ENCODE measurements around the gene LRRC59. TPM values are rescaled to one million over a fixed set of nuclear protein-coding genes. Genes with fewer than 3 reads are reported as not detected.
"Not testable (repeated sequence)": the region's sequence is repeated elsewhere in the genome, so short reads cannot be mapped to it uniquely, and the experiment has no call there.

The LRRC59 gene
- total RNA-seq, 1 experiment from 2014 or later: 108 TPM

GRCh38 chr17:50406578-50406977 lies 9.3 kb upstream of the LRRC59 start (continued):
- TF ChIP-seq AFF4 (CRISPR knock-in tag; IDR thresholded peaks at IDR 0.05; ENCODE audit: borderline replicate concordance): no peak
- no peak for TF ChIP-seq E2F5 (CRISPR knock-in tag; IDR thresholded peaks at IDR 0.05)
- no peak for TF ChIP-seq ZNF281 (CRISPR knock-in tag; IDR thresholded peaks at IDR 0.05)

GRCh38 chr17:50405351-50405750 lies 8.0 kb upstream of the LRRC59 start:
- peaks cover 15% of the 10 kb centered on the region for H3K4me1 Mint-ChIP-seq
- CTCF ChIA-PET: interaction anchor here (0.9 to 4.4 kb wide), 2 partner anchors 8 to 74 kb away, joined by 3 to 37 read pairs; partner anchors contain the start of gene LRRC59

GRCh38 chr17:50399591-50399990 lies 2.3 kb upstream of the LRRC59 start:
- H3K27me3 Mint-ChIP-seq (ENCODE audit: low read depth); DNase-seq (ENCODE audit: low spot score); H3K4me3 Mint-ChIP-seq; ATAC-seq; H3K27ac Mint-ChIP-seq; POLR2A ChIA-PET: not testable (repeated sequence)
- Mint-ChIP-seq H3K36me3 (peaks cover 15% of the 10 kb centered on the region), H3K9me3 (peaks cover 20% of the 10 kb centered on the region), H3K4me1 (peaks cover 25% of the 10 kb centered on the region)
- CTCF ChIA-PET: interaction anchor here (4.0 kb wide), 1 partner anchor 36 kb away, joined by 108 read pairs; no protein-coding TSS in a partner anchor

More at GRCh38 chr17:50405351-50405750, 8.0 kb upstream of the LRRC59 start:
- H3K27ac Mint-ChIP-seq; DNase-seq (ENCODE audit: low spot score); H3K36me3 Mint-ChIP-seq; H3K27me3 Mint-ChIP-seq (ENCODE audit: low read depth); ATAC-seq; H3K9me3 Mint-ChIP-seq; H3K4me3 Mint-ChIP-seq; POLR2A ChIA-PET: not testable (repeated sequence)

GRCh38 chr17:50398672-50399071 lies 1.3 kb upstream of the LRRC59 start:
- H3K4me3 Mint-ChIP-seq; ATAC-seq; H3K27me3 Mint-ChIP-seq (ENCODE audit: low read depth); DNase-seq (ENCODE audit: low spot score); POLR2A ChIA-PET; H3K27ac Mint-ChIP-seq: not testable (repeated sequence)
- Mint-ChIP-seq H3K36me3 (peaks cover 24% of the 10 kb centered on the region), H3K9me3 (peaks cover 20% of the 10 kb centered on the region), H3K4me1 (peaks cover 20% of the 10 kb centered on the region)
- CTCF ChIA-PET: interaction anchor here (1.7 to 4.0 kb wide), 11 partner anchors 16 to 287 kb away, joined by 4 to 108 read pairs (median 16); partner anchors contain the start of gene RSAD1

- peaks cover 15% of the 10 kb centered on the region for H3K4me1 Mint-ChIP-seq
- H3K36me3 Mint-ChIP-seq: peaks cover 32% of the 10 kb centered on the region
- ATAC-seq (peak; percentile 33), DNase-seq (ENCODE audit: low spot score) (no peak)
- peak overlapping the region; percentile 93 for H3K4me3 Mint-ChIP-seq
- H3K9me3 Mint-ChIP-seq: peaks cover 20% of the 10 kb centered on the region
- ChIA-PET CTCF (interaction anchor here (0.8 to 4.0 kb wide), 68 partner anchors 9 to 400 kb away, joined by 3 to 108 read pairs (median 6); partner anchors contain the start of genes ACSF2, CHAD, EME1 and MRPL27), POLR2A (interaction anchor here (0.6 to 1.8 kb wide), 5 partner anchors 29 to 634 kb away, joined by 3 to 8 read pairs (median 6); partner anchors contain the start of genes ACSF2 and FAM117A)
- H3K27me3 Mint-ChIP-seq (ENCODE audit: low read depth): peaks cover 7% of the 10 kb centered on the region
- no peak overlapping the region for H3K27ac Mint-ChIP-seq
- TF ChIP-seq NR3C1 (CRISPR knock-in tag; conservative IDR thresholded peaks at IDR 0.05; ENCODE audit: low read depth) (no peak), ARID4B (CRISPR knock-in tag; IDR thresholded peaks at IDR 0.05; ENCODE audit: borderline replicate concordance) (no peak), ESRRA (CRISPR knock-in tag; IDR thresholded peaks at IDR 0.05; ENCODE audit: borderline replicate concordance) (no peak), ZNF263 (CRISPR knock-in tag; IDR thresholded peaks at IDR 0.05; ENCODE audit: low read depth) (no peak), ZBTB21 (CRISPR knock-in tag; IDR thresholded peaks at IDR 0.05; ENCODE audit: borderline replicate concordance) (no peak), JUN (CRISPR knock-in tag; IDR thresholded peaks at IDR 0.05) (no peak), FOXJ3 (CRISPR knock-in tag; IDR thresholded peaks at IDR 0.05; ENCODE audit: borderline replicate concordance) (no peak), PREB (CRISPR knock-in tag; IDR thresholded peaks at IDR 0.05; ENCODE audit: borderline replicate concordance) (no peak), NFATC4 (CRISPR knock-in tag; IDR thresholded peaks at IDR 0.05) (no peak)
Observed at GRCh38 chr17:50397919-50398285, 579 bp upstream of the LRRC59 start.
